GM18858 (cell line): Measurements from ENCODE around the gene IAH1.
"Not testable (repeated sequence)": the region's sequence is repeated elsewhere in the genome, so short reads cannot be mapped to it uniquely, and the experiment has no call there.

Experiments used
- ATAC-seq: cut with Tn5 transposase; IDR thresholded peaks from one replicate; pipeline ENCODE4 v1.9.1; 2021; ENCODE audit not compliant: unreplicated experiment

Gene IAH1

GRCh38 chr2:9473308-9473984 is 905 bp upstream of the IAH1 start:
- ATAC-seq, result no peak

- no peak for ATAC-seq
Measured at GRCh38 chr2:9473985-9474360, 378 bp upstream of the IAH1 start.

DNA sequence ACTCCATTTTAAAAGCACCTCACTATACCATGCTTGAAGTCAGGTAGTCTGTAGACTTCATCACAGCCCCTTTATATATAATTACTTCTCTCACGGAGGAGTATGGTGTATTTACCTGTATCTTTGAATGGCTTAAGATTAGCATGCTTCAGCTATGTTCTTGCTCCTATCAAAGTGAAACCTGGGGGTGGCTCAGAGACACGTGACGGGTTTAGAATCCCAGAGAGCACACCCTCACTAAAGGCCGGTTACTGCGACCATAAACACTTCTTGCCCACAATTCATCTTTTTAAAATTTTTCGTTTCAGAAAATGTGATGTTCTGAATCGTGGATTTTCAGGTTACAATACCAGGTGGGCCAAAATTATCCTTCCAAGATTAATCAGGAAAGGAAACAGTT is 3.6 kb downstream of the IAH1 start:
- no peak for ATAC-seq

DNA sequence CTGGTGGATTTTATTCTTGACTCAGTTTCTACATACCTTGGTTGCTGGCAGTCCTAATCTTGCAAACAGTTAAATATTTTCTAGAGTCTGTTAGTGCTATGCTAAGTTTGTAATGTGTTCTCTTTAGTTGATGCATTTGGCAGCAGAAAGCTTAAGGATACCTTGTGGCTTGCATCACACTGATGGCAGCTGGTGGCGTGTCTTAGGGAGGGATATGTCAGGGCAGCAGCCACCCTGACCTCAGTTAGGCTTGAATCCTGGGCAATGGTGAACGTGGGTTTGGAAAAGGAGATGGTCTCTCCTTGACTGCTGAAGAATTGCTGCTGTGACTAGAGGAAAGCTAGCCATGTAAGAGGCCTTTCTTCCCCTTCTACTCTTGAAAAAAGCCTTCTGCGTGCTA is 4.2 kb downstream of the IAH1 start:
- no peak for ATAC-seq

DNA sequence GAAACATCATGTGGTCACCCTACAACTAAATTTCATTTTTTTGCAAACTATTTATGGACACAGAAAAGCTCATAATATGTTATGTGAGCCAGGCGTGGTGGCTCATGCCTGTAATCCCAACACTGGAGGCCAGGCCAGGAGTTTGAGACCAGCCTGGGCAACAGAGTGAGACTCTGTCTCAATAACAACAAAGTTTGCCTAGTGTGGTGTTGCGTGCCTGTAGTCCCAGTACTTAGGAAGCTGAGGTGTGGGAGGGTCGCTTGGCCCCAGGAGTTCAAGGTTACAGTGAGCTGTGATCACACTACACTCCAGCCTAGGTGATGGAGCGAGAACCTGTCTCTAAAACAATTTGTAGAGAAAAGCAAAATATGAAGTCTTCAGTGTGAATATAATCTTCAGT is 5.8 kb downstream of the IAH1 start:
- no peak for ATAC-seq

GRCh38 chr2:9483107-9483506 is 8.8 kb downstream of the IAH1 start:
- ATAC-seq, result no peak

GRCh38 chr2:9484533-9484932 is 10.2 kb downstream of the IAH1 start:
- no peak for ATAC-seq

DNA sequence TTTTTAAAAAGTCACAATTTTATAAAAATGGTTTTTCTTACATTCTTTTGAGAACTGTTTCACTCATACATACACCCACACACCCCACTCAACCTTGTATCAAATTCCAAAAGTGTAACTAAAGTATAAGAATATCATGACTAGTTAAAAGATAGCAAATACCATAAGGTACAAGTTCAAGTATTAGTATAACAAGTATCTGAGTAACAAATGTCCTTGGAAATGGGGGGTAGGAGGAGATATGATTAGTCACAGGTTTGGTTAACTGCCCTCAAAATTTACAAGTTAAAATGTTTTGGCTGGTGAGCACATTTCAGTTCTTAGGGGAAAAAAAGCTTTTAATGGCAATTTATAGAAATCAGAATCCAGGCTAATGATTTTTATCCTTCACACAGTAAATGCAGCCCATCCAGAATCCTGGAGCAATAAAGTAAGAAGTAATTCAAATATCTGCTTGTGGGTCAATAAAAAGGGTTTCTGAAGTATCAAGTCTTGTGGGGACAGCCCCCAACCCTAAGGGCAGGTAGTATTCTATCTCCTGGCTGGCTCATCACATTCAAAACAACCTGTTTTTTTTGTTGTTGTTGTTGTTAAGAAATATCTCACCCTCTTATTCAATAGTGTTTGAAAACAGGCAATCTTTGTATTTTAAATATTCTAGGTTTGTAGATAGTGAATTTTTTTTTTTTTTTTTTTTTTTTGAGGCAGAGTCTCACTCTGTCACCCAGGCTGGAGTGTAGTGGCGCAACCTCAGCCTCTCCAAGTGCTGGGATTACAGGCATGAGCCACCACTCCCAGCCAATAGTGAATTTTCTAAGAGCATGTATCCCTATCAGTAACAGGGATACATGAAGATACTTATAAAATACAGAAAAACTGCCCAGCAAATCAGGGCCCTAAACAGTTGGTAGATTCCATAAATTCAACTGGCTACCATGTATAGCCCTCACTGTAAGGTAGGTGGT is 14.5 kb downstream of the IAH1 start:
- no peak for ATAC-seq

DNA sequence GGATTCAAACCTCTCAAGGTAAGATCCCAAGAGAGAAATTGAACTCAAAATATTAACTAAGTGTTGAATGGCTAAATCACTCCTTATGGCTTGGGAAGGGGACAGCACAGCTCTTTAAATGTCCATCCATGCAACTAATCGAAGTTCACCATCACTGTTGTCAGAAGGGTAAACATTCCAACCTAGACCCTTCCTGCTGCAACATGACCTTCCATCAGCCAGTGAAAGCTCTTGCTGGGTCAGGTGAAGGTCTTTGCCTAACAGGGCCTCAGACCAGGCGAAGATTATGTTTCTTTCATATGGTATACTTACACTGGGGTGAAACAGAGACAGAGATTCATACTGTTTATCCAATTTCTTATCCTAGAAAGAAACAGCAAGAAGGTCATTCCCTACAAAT is 16.4 kb downstream of the IAH1 start:
- ATAC-seq, result no peak

DNA sequence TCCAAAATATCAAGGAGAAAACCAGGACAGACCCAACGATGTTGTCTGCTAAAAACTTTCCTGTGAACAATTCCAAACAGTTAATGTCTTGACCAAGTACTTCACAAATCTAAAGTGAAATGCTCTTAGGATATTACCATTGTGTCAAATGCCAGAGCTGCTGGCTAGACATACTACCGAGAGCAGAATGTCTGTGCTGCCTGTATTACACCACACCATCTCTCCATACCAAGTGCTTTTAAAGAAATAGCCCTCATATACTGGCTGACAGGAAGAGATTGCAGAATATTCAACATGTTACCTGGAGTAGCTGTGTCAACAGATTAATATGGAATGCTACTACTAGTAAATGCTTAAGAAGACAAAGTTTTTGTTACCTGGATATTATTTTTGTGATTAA is 18.6 kb downstream of the IAH1 start:
- ATAC-seq, result no peak

DNA sequence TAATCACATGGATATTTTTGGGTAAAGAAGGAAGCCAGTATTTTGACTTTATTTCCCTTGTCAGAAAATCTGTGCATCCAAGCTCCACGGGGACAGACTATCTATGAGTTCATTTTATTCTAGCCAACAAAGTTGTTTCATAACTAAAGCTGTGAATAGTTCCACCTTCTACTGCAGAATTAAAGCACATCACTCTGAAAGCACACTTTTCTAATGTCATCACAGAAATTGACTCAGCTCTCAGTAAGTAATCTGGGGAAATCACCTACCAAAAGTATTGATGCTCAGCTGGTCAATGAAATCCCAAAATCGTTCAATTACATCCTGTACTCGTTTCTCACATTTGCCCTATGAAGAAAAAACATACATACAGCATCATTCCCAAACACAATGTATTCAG is 19.1 kb downstream of the IAH1 start:
- no peak for ATAC-seq

DNA sequence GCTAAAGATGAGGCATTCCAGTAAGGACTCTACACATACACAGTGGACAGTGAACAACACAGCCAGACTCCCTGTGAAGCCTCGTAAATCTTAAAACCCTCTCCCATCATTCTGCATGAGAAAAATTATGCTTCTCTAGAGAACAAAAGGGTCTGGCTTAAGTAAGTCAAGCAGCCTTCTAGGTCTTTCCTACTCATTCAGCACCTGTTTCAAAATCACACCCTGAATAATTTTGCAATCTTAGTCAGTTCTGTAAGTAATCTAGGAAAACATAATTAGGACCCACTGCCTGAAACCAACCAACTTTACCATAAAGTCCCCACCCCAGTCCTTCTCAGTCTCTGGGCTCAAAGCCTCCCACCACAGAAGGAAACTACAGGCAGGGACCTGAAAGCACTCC is 19.7 kb downstream of the IAH1 start:
- ATAC-seq, result no peak

GRCh38 chr2:9497017-9497416 is 22.7 kb downstream of the IAH1 start:
- ATAC-seq, result no peak

- ATAC-seq, result no peak
Measured at GRCh38 chr2:9498210-9498609, 23.9 kb downstream of the IAH1 start.

GRCh38 chr2:9508931-9509330 is 34.6 kb downstream of the IAH1 start:
- no peak for ATAC-seq

GRCh38 chr2:9513946-9514345 is 39.6 kb downstream of the IAH1 start:
- ATAC-seq, result not testable (repeated sequence)

- no peak for ATAC-seq
Measured at GRCh38 chr2:9517118-9517782, 42.9 kb downstream of the IAH1 start.

GRCh38 chr2:9518163-9518562 is 43.8 kb downstream of the IAH1 start:
- no peak for ATAC-seq

DNA sequence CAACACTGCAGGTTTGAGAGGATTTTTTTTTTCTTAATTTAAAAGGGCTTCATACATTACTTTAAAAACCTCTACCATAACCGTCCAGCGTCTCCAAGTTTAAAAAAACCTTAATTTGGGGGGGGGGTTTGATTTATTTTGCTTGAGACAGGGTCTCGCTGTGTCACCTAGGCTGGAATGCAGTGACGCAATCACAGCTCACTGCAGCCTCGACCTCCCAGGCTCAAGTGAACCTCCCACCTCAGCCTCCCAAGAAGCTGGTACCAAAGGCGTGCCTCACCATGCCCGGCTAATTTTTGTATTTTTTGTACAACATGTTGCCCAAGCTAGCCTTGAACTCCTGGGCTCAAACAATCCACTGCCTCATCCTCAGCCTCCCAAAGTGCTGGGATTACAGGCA is 44.4 kb downstream of the IAH1 start:
- no peak for ATAC-seq

GRCh38 chr2:9519250-9519649 is 44.9 kb downstream of the IAH1 start:
- ATAC-seq, result no peak

DNA sequence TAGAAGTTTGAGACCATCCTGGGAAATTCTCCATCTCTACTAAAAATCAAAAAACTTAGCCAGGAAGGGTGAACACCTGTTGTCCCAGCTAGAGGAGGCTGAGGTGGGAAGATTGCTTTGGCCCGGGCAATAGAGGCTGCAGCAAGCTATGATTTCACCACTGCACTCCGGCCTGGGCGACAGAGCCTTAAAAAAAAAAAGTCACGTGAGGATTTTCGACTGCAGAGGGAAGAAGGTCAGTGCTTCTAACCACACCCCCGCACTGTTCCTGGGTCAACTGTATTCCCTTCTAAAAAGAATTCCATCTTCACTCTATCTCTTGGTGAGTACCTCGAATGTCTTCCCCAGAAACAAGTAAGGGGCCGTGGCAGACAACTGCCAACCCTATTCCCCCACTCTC is 49.9 kb downstream of the IAH1 start:
- ATAC-seq, result no peak

GRCh38 chr2:9525266-9525665 is 50.9 kb downstream of the IAH1 start:
- no peak for ATAC-seq
